Transverse colon (tissue), 4 donors: Measurements from ENCODE around the gene MED26. TPM values are rescaled to one million over a fixed set of nuclear protein-coding genes. Genes with fewer than 3 reads are reported as not detected.

ENCODE experiments used
- DNase-seq: peaks from one replicate; pipeline ENCODE4 v3.0.0-alpha.2; 2019
- H3K27ac ChIP-seq, 4 donors: fragments of 200-600 bp; sonication (generic); 2 replicates each; pipeline ENCODE4 v1.5.1; 2016 to 2018; ENCODE audit warnings: inconsistent platforms in 4 of 4
- H3K27me3 ChIP-seq: fragments of 200-600 bp; sonication (generic); 2 replicates; pipeline ENCODE4 v1.5.1; 2017; ENCODE audit warnings: inconsistent platforms
- H3K36me3 ChIP-seq, 4 donors: fragments of 200-600 bp; sonication (generic); 2 replicates each; pipeline ENCODE4 v1.5.1; 2017 to 2019; ENCODE audit warnings: inconsistent platforms in 4 of 4
- H3K4me1 ChIP-seq, 4 donors: fragments of 200-600 bp; sonication (generic); 2 replicates each; pipeline ENCODE4 v1.5.1; 2017 to 2020; ENCODE audit warnings: inconsistent platforms in 4 of 4
- H3K4me3 ChIP-seq, 4 donors: fragments of 200-600 bp; sonication (generic); 1 replicate in 1 of 4; 2 replicates in 3 of 4; pipeline versions ENCODE4 v1.5.1 to v1.6.1; 2017 to 2019; ENCODE audit warnings: inconsistent platforms in 4 of 4
- H3K9me3 ChIP-seq, 2 donors: fragments of 200-600 bp; sonication (generic); 2 replicates each; pipeline ENCODE4 v1.5.1; 2017 to 2019; ENCODE audit warnings: inconsistent platforms in 2 of 2
- CTCF ChIP-seq, 5 experiments: fragments of 200-600 bp in 3 of 5; fragments of 450-650 bp in 2 of 5; sonication (generic) in 3 of 5; IDR thresholded peaks; 1 replicate in 2 of 5; 2 replicates in 3 of 5; pipeline ENCODE4 v1.5.1; 2016 to 2017; ENCODE audit warnings: antibody characterized with exemption in 5 of 5, inconsistent platforms in 3 of 5, mild to moderate bottlenecking in 2 of 5, moderate library complexity in 1 of 5
- EP300 ChIP-seq: sonication (generic); formaldehyde crosslinking; IDR thresholded peaks from one replicate; pipeline ENCODE4 v1.6.1; 2017; ENCODE audit warnings: antibody characterized with exemption, low read depth
- POLR2A ChIP-seq: fragments of 450-650 bp; IDR thresholded peaks from one replicate; pipeline ENCODE4 v1.6.1; 2016; ENCODE audit warnings: antibody characterized with exemption, mild to moderate bottlenecking, moderate library complexity
- POLR2AphosphoS5 ChIP-seq, 3 donors: sonication (generic); formaldehyde crosslinking; IDR thresholded peaks; one replicate each; pipeline ENCODE4 v1.6.1; 2016; ENCODE audit warnings: antibody characterized with exemption in 3 of 3
- WGBS, 2 donors: methylation state at CpG; one replicate each; pipeline ENCODE4 v1.1.5; 2018; ENCODE audit warnings: low coverage in 1 of 2; 5-methylcytosine and 5-hydroxymethylcytosine counted together
- in situ Hi-C, 4 donors: fragments of 200-750 bp; cut with MboI; loops; one replicate each; pipeline versions ENCODE4 v1.15.0 to v1.15.1; 2017; ENCODE audit warnings: low sequenced_read_pairs in 3 of 4, low pct_ligation_motif_present in 1 of 4, low pct_unique_long_range_greater_than_20kb in 1 of 4
- intact Hi-C: fragments of 100-400 bp; cut with DNase I; formaldehyde crosslinking; loops from one replicate; pipeline ENCODE4 v1.15.1; 2023; ENCODE audit warnings: low total_unique reads
- total RNA-seq, 4 donors: library from RNA; depleted of rRNA; stranded (reverse); fragments of >200 nt; gene quantifications; one replicate each; pipeline ENCODE4 v1.1.0, GENCODE V29; 2016

MED26 gene
- total RNA-seq, 4 donors from 2014 or later, result 7.8 to 15.0 (median 9.5) TPM

- no peak overlapping the region for H3K27ac ChIP-seq
- intact Hi-C loops, result no loop called here
- 93 to 100% methylated on average over 3 to 6 of the region's 6 CpGs for WGBS, 2 donors
Observed at GRCh38 chr19:16611121-16611520, 16.9 kb downstream of the MED26 start.

GRCh38 chr19:16609511-16610200 lies 18.3 kb downstream of the MED26 start:
- in situ Hi-C loops (no loop called here), intact Hi-C loops (no loop called here)
- no peak for TF ChIP-seq POLR2AphosphoS5 (IDR thresholded peaks at IDR 0.05)
- Histone ChIP-seq H3K27ac (peak overlapping the region; percentile 86 to 91 (median 86)), H3K27me3 (no peaks in the 10 kb centered on the region), H3K4me3 (no peak overlapping the region), H3K4me1 (peaks cover 21 to 51% (median 31%) of the 10 kb centered on the region in 4 donors), H3K9me3 (no peaks in the 10 kb centered on the region), H3K36me3 (no peaks in the 10 kb centered on the region)
- WGBS, 2 donors, result 33 to 66% methylated on average over 3 to 5 of the region's 5 CpGs
- no peak for DNase-seq

More at GRCh38 chr19:16611121-16611520, 16.9 kb downstream of the MED26 start:
- DNase-seq, result no peak
- Histone ChIP-seq H3K9me3 (no peaks in the 10 kb centered on the region), H3K27me3 (no peaks in the 10 kb centered on the region), H3K4me1 (peaks cover 15 to 41% (median 21%) of the 10 kb centered on the region in 4 donors), H3K36me3 (no peaks in the 10 kb centered on the region), H3K4me3 (no peak overlapping the region)
- no peak for TF ChIP-seq EP300
- no peak for TF ChIP-seq POLR2A
- no peak for TF ChIP-seq CTCF (IDR thresholded peaks at IDR 0.05)
- no peak for TF ChIP-seq POLR2AphosphoS5 (IDR thresholded peaks at IDR 0.05)
- in situ Hi-C loops, result no loop called here

- TF ChIP-seq EP300 (peak; percentile 92), POLR2A (no peak), CTCF (IDR thresholded peaks at IDR 0.05) (no peak), POLR2AphosphoS5 (IDR thresholded peaks at IDR 0.05) (peak; percentile 85 to 90 (median 89))
- DNase-seq, result peak; percentile 60
- in situ Hi-C loops, result no loop called here
- H3K36me3 ChIP-seq, result no peaks in the 10 kb centered on the region
- peak overlapping the region; percentile 86 to 91 (median 86) for H3K27ac ChIP-seq
- intact Hi-C loops, result no loop called here
- WGBS, 2 donors, result 50% methylated on average over 1 of the region's 1 CpG
- H3K4me3 ChIP-seq, result no peak overlapping the region
- H3K27me3 ChIP-seq, result no peaks in the 10 kb centered on the region
- no peaks in the 10 kb centered on the region for H3K9me3 ChIP-seq
- peaks cover 21 to 51% (median 31%) of the 10 kb centered on the region in 4 donors for H3K4me1 ChIP-seq
Observed at GRCh38 chr19:16608290-16608739, 19.7 kb downstream of the MED26 start.

GRCh38 chr19:16607819-16608218 lies 20.2 kb downstream of the MED26 start:
- 85% methylated on average over 12 of the region's 12 CpGs; no CpG with 5 or more reads in 1 of the 2 donors for WGBS, 2 donors
- no peaks in the 10 kb centered on the region for H3K27me3 ChIP-seq
- peak overlapping the region; percentile 86 to 91 (median 86) for H3K27ac ChIP-seq
- no peak for DNase-seq
- intact Hi-C loops (no loop called here), in situ Hi-C loops (no loop called here)
- H3K4me3 ChIP-seq, result no peak overlapping the region
- H3K36me3 ChIP-seq, result no peaks in the 10 kb centered on the region
- peaks cover 21 to 51% (median 29%) of the 10 kb centered on the region in 4 donors for H3K4me1 ChIP-seq
- TF ChIP-seq EP300 (no peak), POLR2A (no peak), POLR2AphosphoS5 (IDR thresholded peaks at IDR 0.05) (no peak)
- H3K9me3 ChIP-seq, result no peaks in the 10 kb centered on the region

- no peak overlapping the region for H3K4me3 ChIP-seq
- WGBS, 2 donors, result 61 to 100% methylated on average over 1 to 8 of the region's 8 CpGs
- in situ Hi-C loops, result no loop called here
Observed at GRCh38 chr19:16605553-16605994, 22.4 kb downstream of the MED26 start.

More at GRCh38 chr19:16605553-16605994, 22.4 kb downstream of the MED26 start:
- TF ChIP-seq EP300, result no peak
- TF ChIP-seq POLR2A, result no peak
- TF ChIP-seq POLR2AphosphoS5 (IDR thresholded peaks at IDR 0.05), result no peak
- no peak for TF ChIP-seq CTCF (IDR thresholded peaks at IDR 0.05)
- Histone ChIP-seq H3K4me1 (peaks cover 21 to 46% (median 29%) of the 10 kb centered on the region in 4 donors), H3K27me3 (no peaks in the 10 kb centered on the region), H3K36me3 (no peaks in the 10 kb centered on the region), H3K9me3 (no peaks in the 10 kb centered on the region), H3K27ac (peak overlapping the region in 3 of 4 donors; percentile 33 to 86 (median 44))
- intact Hi-C loops, result no loop called here
- DNase-seq, result no peak
